ENCODE data around the gene L1CAM.

- TF ChIP-seq GATA2 (IDR thresholded peaks at IDR 0.05; ENCODE audit: low read depth, low read length) (no peak), GATA3 (IDR thresholded peaks at IDR 0.05; ENCODE audit: low read depth, low read length) (no peak)
These were observed 42.2 kb upstream of the L1CAM start for GRCh38 chrX:153927922-153928760.

Measured in SH-SY5Y (cell line).